ENCODE results near the gene OR1L4. TPM values are rescaled to one million over a fixed set of nuclear protein-coding genes. Genes with fewer than 3 reads are reported as not detected.

OR1L4 gene
- total RNA-seq, 1 donor from 2014 or later: not detected

GRCh38 chr9:122767817-122768216, 44.0 kb downstream of the OR1L4 start:
- no peak for TF ChIP-seq CTCF (conservative IDR thresholded peaks at IDR 0.05; ENCODE audit: low read depth, low read length)
- no peak for DNase-seq (ENCODE audit: low read depth)
- H3K4me3 ChIP-seq (ENCODE audit: low read depth, low read length): no peak overlapping the region

Other genes starting within 250 kb of the OR1L4 start
- gene OR1J1, start 246.1 kb upstream of the OR1L4 start, total RNA-seq: not detected in 2 replicates
- gene OR1J2, start 213.2 kb upstream of the OR1L4 start, total RNA-seq: not detected in 2 replicates
- gene OR1J4, start 204.8 kb upstream of the OR1L4 start, total RNA-seq: not detected in 2 replicates
- not detected in 2 replicates for gene OR1N1, start 196.7 kb upstream of the OR1L4 start, total RNA-seq
- not detected in 2 replicates for gene OR1N2, start 170.9 kb upstream of the OR1L4 start, total RNA-seq
- not detected in 2 replicates for gene OR1L8, start 140.6 kb upstream of the OR1L4 start, total RNA-seq
- gene OR1Q1, start 109.3 kb upstream of the OR1L4 start, total RNA-seq: not detected in 2 replicates
- not detected in 2 replicates for gene OR1B1, start 66.4 kb upstream of the OR1L4 start, total RNA-seq
- not detected in 2 replicates for gene OR1L1, start 62.3 kb upstream of the OR1L4 start, total RNA-seq
- not detected in 2 replicates for gene OR1L3, start 48.9 kb upstream of the OR1L4 start, total RNA-seq
- gene OR1L6, start 18.3 kb downstream of the OR1L4 start, total RNA-seq: not detected in 2 replicates
- not detected in 2 replicates for gene OR5C1, start 64.9 kb downstream of the OR1L4 start, total RNA-seq
- gene OR1K1, start 76.1 kb downstream of the OR1L4 start, total RNA-seq: not detected in 2 replicates
- gene PDCL, start 104.6 kb downstream of the OR1L4 start, total RNA-seq: 19.3 and 20.5 TPM in 2 replicates
- 26.1 and 35.2 TPM in 2 replicates for gene RC3H2, start 181.4 kb downstream of the OR1L4 start, total RNA-seq
- gene ZBTB6, start 189.3 kb downstream of the OR1L4 start, total RNA-seq: 6.9 and 9.3 TPM in 2 replicates
- 2.5 and 2.9 TPM in 2 replicates for gene ZBTB26, start 207.5 kb downstream of the OR1L4 start, total RNA-seq
- 10.6 and 13.1 TPM in 2 replicates for gene RABGAP1, start 217.0 kb downstream of the OR1L4 start, total RNA-seq